Esophagus muscularis mucosa (tissue), 3 donors: ENCODE results near the gene PNPLA3.

Experiments used
- CTCF ChIP-seq, 3 experiments: fragments of 200-600 bp in 2 of 3; fragments of 450-650 bp in 1 of 3; sonication (generic) in 2 of 3; IDR thresholded peaks; one replicate each; pipeline ENCODE4 v1.5.1; 2017 to 2019; ENCODE audit warnings: antibody characterized with exemption in 3 of 3, mild to moderate bottlenecking in 2 of 3, moderate library complexity in 1 of 3
- EP300 ChIP-seq: sonication (generic); formaldehyde crosslinking; IDR thresholded peaks from one replicate; pipeline ENCODE4 v1.6.1; 2017; ENCODE audit warnings: antibody characterized with exemption

DNA sequence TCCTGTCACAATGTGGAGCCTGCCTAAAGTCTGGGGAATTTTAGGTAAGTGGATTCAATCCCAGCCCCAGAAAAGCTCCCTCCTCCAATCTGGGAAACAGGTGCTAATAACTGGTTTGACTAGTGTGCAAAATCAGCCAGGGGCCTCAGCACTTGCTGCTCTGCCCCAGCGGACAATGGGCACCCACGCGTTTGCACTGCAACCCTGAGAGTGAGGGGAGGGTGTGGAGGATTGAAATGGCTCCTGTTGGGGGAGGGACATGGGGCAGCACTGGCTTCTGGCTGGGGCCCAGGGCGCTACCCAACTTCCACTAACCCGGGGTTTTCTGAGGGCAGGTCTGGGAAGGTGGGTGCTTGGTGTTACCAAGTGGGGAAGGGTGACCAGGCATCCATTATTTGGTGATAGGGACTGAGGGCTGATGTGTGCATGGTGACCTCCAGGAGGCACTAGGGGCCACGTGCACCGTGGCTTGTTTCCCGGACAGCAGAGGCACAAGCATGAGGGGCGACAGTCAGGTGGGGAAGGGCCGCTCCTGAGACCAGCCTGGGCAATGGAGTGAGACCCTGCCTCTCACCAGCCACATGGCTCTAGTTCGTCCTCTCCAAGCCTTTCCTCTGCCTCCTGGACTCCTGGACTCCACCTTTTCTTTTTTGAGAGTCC lies 27.5 kb upstream of the PNPLA3 start:
- no peak for TF ChIP-seq EP300
- TF ChIP-seq CTCF (IDR thresholded peaks at IDR 0.05) = no peak
